Neutrophil (primary cell): ENCODE measurements around the gene STARD13.

ENCODE experiments used
- H3K27ac ChIP-seq: fragments of 200-600 bp; sonication (generic); 2 replicates; pipeline ENCODE4 v1.5.1; 2016; ENCODE audit warnings: mild to moderate bottlenecking, moderate library complexity
- H3K27me3 ChIP-seq: fragments of 200-600 bp; sonication (generic); 2 replicates; pipeline ENCODE4 v1.6.0; 2016; ENCODE audit warnings: mild to moderate bottlenecking
- H3K36me3 ChIP-seq: fragments of 200-600 bp; sonication (generic); 2 replicates; pipeline ENCODE4 v1.5.1; 2017
- H3K4me1 ChIP-seq, 2 experiments: fragments of 200-600 bp in 1 of 2; sonication (generic) in 1 of 2; 1 replicate in 1 of 2; 2 replicates in 1 of 2; pipeline versions ENCODE4 v1.5.1 to v1.6.1; 2013 to 2016; ENCODE audit warnings: low read depth in 1 of 2, low read length in 1 of 2, mild to moderate bottlenecking in 1 of 2, moderate library complexity in 1 of 2; ENCODE audit not compliant: control insufficient read depth in 1 of 2, insufficient read depth in 1 of 2
- H3K4me3 ChIP-seq, 2 experiments: fragments of 200-600 bp in 1 of 2; sonication (generic) in 1 of 2; 1 replicate in 1 of 2; 2 replicates in 1 of 2; pipeline ENCODE4 v1.5.1; 2013 to 2016; ENCODE audit warnings: low read depth in 1 of 2, low read length in 1 of 2, mild to moderate bottlenecking in 1 of 2, moderate library complexity in 1 of 2
- H3K9me3 ChIP-seq: fragments of 200-600 bp; sonication (generic); 2 replicates; pipeline ENCODE4 v1.5.1; 2016
- TF ChIP-seq, protein P1 (sequence below): fragments of 200-600 bp; sonication (generic); IDR thresholded peaks from 2 replicates; pipeline ENCODE4 v1.5.1; 2016; ENCODE audit warnings: antibody characterized with exemption

STARD13 gene

GRCh38 chr13:33308863-33309262 is 23.3 kb upstream of the STARD13 start:
- Histone ChIP-seq H3K9me3 (no peaks in the 10 kb centered on the region), H3K4me1 (no peaks in the 10 kb centered on the region)
- TF ChIP-seq, protein P1, sequence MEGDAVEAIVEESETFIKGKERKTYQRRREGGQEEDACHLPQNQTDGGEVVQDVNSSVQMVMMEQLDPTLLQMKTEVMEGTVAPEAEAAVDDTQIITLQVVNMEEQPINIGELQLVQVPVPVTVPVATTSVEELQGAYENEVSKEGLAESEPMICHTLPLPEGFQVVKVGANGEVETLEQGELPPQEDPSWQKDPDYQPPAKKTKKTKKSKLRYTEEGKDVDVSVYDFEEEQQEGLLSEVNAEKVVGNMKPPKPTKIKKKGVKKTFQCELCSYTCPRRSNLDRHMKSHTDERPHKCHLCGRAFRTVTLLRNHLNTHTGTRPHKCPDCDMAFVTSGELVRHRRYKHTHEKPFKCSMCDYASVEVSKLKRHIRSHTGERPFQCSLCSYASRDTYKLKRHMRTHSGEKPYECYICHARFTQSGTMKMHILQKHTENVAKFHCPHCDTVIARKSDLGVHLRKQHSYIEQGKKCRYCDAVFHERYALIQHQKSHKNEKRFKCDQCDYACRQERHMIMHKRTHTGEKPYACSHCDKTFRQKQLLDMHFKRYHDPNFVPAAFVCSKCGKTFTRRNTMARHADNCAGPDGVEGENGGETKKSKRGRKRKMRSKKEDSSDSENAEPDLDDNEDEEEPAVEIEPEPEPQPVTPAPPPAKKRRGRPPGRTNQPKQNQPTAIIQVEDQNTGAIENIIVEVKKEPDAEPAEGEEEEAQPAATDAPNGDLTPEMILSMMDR, result no peak

DNA sequence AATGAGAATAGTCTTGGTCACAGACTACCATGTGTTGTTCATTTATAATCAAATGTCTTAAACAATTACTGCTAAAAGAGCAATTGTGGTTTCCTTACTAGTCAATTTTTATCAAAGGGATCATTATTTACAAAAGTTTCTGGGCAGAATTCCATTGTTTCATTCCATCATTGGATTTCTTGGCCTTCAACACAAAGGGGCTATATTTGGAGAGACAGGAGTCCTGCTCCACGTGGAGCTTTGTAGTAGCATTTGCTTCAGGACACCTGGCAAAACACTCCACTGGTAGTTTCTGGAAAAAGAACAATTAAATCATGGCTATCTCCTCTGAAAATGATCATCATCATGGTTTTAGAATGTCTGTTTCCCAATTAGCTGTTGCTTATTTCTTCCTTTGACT is 22.3 kb upstream of the STARD13 start:
- no peaks in the 10 kb centered on the region for H3K9me3 ChIP-seq
- no peaks in the 10 kb centered on the region for H3K36me3 ChIP-seq
- no peaks in the 10 kb centered on the region for H3K27me3 ChIP-seq
- TF ChIP-seq, protein P1, result no peak
- no peak overlapping the region for H3K27ac ChIP-seq
- no peak overlapping the region for H3K4me3 ChIP-seq
- no peaks in the 10 kb centered on the region for H3K4me1 ChIP-seq

More at GRCh38 chr13:33308863-33309262, 23.3 kb upstream of the STARD13 start:
- H3K36me3 ChIP-seq, result no peaks in the 10 kb centered on the region
- H3K27me3 ChIP-seq, result no peaks in the 10 kb centered on the region
- H3K4me3 ChIP-seq, result no peak overlapping the region
- H3K27ac ChIP-seq, result no peak overlapping the region

DNA sequence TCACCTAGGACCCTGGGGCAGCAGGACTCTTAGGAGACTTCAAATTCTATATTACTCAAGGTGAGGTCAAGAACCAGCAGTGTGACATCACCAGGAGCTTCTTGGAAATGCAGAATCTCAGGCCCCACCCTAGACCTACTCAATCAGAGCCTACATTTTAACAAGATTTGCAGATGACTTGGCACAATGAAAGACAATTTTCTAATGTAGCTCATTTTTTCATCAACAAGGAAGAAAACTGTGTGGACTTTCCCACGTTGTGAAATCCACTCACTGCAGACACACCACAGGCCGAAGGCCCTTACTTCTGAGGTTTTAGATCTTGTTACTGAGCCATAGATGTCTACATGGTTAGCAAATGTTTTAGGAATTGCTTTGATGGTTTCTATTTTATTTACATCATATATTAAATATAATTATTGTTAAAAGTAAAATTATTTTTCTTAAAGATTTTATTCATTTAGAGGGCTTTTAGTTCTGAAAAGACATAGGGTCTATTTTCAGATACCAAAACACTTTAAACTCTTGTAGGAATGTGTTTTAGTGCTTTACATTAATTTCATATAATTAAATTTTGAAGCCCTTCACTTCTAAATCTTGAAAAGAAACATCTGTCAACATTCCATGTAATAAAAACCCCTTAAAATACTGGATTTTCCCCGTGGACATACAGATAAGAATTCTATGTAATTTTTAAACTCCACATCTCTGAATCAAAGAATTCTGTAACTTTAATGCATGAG is 18.5 kb upstream of the STARD13 start:
- H3K27me3 ChIP-seq, result no peaks in the 10 kb centered on the region
- TF ChIP-seq, protein P1, result no peak
- H3K36me3 ChIP-seq, result no peaks in the 10 kb centered on the region
- no peak overlapping the region for H3K4me3 ChIP-seq
- no peak overlapping the region for H3K27ac ChIP-seq
- H3K9me3 ChIP-seq, result no peaks in the 10 kb centered on the region
- H3K4me1 ChIP-seq, result no peaks in the 10 kb centered on the region

- Histone ChIP-seq H3K4me3 (no peak overlapping the region), H3K4me1 (no peaks in the 10 kb centered on the region), H3K27ac (no peak overlapping the region), H3K9me3 (no peaks in the 10 kb centered on the region), H3K36me3 (no peaks in the 10 kb centered on the region), H3K27me3 (no peaks in the 10 kb centered on the region)
- TF ChIP-seq, protein P1, result no peak
Observed at GRCh38 chr13:33299626-33300025, 14.1 kb upstream of the STARD13 start.

- Histone ChIP-seq H3K27me3 (no peaks in the 10 kb centered on the region), H3K9me3 (no peaks in the 10 kb centered on the region)
- TF ChIP-seq, protein P1, result no peak
Observed at GRCh38 chr13:33296793-33297425, 11.4 kb upstream of the STARD13 start.

More at GRCh38 chr13:33296793-33297425, 11.4 kb upstream of the STARD13 start:
- H3K27ac ChIP-seq, result no peak overlapping the region
- no peaks in the 10 kb centered on the region for H3K4me1 ChIP-seq
- no peak overlapping the region for H3K4me3 ChIP-seq
- H3K36me3 ChIP-seq, result no peaks in the 10 kb centered on the region
